Stimulated activated CD8-positive, alpha-beta memory T cell treated with anti-CD3 and anti-CD28 coated beads, Interleukin-7, amount 100 ng/mL, for 48 hours (primary cell): Measurements from ENCODE around the gene PIF1.

Experiments used
- DNase-seq, 2 donors: peaks; one replicate each; pipeline ENCODE4 v3.0.0-alpha.2; 2020; ENCODE audit warnings: low read depth in 1 of 2; ENCODE audit errors: extremely low read depth in 1 of 2

The PIF1 gene, protein sequence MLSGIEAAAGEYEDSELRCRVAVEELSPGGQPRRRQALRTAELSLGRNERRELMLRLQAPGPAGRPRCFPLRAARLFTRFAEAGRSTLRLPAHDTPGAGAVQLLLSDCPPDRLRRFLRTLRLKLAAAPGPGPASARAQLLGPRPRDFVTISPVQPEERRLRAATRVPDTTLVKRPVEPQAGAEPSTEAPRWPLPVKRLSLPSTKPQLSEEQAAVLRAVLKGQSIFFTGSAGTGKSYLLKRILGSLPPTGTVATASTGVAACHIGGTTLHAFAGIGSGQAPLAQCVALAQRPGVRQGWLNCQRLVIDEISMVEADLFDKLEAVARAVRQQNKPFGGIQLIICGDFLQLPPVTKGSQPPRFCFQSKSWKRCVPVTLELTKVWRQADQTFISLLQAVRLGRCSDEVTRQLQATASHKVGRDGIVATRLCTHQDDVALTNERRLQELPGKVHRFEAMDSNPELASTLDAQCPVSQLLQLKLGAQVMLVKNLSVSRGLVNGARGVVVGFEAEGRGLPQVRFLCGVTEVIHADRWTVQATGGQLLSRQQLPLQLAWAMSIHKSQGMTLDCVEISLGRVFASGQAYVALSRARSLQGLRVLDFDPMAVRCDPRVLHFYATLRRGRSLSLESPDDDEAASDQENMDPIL

DNA sequence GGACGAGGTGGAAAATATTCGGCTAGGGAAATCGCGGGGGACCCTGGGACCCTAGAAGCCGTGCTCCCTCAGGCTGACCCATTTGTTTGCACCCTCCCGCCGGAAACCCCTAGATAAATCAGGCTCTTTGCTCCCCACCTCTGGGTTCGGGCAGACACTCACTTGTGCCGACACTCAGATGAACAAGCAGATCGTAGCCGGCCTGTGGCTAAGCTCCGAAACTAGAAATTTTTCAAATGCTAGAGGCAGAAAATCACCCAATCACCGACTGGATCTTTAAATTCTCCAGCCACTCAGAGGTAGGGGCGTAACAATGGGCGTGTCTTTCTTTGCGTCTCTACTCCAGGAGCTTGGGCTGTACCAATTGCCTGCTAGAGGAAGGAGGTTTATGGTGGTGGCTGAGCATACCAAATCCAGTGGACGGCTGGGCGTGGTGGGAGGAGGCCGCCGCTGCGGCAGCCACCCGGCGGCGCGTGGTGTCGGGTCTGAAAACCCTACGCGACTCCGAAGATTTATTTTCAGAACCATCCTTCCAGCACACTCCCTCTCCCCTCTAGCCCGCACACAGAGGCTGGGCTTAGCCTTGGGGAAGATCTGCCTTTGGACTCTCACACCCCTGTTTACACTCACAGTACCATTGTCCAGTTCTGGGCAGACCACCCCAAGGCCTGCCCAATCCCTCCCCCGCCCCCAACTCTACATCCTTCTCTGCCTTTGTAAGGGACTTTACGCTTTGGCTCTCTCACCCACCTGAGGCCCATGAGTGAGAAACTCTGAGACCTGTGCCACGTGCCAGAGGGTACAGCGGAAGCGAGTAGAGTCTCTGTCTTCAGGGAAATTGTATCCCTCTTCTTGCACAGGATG is at the start of gene PIF1:
TSS of gene PIF1 (minus strand) at position 217 of the 864 bp plus-strand sequence. CDS start 1,312 bp downstream, outside the sequence.
- DNase-seq, result peak; percentile 70 to 92

DNA sequence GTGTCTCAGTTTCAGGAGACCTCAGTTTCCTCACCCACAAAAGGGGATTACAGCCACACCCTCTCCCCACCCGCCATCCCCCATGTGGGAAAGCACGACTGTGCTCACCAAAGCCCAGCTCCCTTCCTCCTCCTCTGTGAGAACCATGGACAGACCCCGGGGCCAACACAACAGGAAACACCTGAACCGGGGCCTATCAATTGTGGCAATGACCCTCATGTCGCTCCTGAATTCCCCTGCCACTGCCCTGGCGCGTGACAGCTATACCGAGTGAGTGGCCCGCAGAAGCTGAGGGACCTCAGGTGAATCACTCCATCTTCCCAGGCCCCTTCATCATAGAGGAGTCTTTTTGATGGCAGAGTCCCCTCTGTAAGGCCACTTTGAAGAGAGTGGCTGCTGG is 44.9 kb upstream of the PIF1 start:
- no peak for DNase-seq

DNA sequence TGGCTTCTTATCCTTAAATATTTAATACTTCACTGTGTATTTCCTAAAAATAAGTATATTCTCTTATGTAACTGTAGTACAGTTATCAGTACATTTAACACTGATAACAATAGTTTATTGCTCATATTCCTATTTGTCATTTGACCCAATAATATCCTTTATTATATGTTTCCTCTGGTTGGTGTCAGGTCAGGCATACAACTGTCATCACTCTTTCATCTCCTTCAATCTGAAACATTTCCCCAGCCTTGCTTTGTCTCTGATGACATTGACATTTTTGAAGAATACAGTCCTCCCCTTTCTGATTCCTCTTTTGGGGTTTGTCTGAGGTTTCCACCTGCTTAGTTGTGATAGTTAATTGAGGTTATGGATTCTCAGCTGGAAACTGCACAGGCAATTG is 44.1 kb upstream of the PIF1 start:
- no peak for DNase-seq

DNA sequence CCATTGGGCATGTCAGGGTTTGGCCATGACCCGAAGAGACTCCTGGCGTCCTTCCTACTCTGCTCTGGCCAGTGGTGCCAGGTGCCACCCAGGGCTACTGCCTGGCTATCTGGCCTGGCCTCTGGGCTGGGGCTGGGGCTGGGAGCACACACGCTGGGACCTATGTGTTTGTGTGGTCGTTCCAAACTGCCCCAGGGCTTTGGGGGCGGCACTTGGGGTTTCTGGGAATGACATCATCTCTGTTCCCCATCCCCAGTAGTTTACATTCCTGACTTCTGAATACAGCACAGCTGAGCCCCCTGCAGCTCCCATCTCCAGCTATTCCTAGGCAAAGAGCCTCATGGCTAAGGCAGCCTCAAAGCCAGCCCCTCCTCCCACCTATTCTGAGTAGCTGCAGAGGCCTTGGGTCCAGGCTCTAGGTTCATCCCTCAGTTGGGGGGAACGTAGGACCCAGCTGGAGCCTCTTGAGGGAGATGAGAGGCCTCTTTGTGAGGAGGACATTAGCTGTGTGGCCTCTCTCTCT is 40.6 kb upstream of the PIF1 start:
- DNase-seq, result no peak

DNA sequence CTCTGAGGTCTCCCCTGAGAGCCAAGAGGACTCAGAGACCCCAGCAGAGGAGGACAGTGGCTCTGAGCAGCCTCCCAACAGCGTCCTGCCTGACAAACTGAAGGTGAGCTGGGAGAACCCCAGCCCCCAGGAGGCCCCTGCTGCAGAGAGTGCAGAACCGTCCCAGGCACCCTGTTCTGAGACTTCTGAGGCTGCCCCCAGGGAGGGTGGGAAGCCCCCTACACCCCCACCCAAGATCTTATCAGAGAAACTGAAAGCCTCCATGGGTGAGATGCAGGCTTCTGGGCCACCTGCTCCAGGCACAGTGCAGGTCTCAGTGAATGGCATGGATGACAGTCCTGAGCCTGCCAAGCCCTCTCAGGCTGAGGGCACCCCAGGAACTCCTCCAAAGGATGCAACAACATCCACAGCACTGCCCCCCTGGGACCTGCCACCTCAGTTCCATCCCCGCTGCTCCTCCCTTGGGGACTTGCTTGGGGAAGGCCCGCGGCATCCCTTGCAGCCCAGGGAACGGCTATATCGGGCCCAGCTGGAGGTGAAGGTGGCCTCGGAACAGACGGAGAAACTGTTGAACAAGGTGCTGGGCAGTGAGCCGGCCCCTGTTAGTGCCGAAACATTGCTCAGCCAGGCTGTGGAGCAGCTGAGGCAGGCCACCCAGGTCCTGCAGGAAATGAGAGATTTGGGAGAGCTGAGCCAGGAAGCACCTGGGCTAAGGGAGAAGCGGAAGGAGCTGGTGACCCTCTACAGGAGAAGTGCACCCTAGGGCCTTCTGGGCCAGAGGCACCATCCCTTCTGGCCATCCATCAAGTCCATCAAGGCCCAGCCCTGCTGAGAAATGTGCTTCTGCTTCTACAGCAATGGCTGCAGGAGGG is 39.9 kb upstream of the PIF1 start:
- DNase-seq, result no peak

DNA sequence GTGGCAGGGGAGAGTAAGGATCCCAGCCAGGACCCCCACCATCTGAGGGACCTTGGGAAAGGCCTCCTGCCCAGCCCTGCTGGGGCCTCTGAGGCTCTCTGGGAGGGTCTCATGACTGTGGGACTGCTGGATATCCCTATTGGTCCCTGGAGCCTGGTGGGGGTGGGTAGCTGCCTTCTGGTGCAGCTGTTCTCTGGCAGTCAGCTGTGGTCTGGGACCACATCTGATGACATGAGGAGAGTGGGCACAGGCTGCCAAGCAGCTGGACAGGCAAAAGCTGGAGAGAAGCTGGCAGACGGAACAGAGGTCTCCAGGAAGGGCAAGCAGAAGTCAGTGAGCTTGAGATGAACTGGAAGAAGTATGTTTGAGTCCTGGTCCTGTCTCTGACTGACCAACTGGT is 38.6 kb upstream of the PIF1 start:
- no peak for DNase-seq

DNA sequence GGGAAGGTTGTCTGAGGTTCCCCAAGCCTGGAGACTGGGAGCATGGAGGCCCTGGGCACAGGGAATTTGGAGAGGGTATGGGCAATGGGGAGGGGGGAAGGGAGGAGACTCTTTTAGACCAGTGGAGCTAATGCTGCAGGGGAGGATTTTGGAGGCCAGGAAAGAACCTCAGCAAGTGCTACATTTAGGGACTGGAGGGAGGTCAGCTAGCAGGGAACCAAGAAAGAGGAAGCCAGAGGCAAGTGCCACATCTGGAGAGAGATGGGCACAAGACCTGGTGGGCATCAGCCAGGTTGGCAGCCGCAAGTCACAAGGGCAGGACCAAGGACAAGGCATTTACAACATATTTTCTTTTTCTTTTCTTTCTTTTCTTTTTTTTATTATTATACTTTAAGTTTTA is 37.0 kb upstream of the PIF1 start:
- no peak for DNase-seq

DNA sequence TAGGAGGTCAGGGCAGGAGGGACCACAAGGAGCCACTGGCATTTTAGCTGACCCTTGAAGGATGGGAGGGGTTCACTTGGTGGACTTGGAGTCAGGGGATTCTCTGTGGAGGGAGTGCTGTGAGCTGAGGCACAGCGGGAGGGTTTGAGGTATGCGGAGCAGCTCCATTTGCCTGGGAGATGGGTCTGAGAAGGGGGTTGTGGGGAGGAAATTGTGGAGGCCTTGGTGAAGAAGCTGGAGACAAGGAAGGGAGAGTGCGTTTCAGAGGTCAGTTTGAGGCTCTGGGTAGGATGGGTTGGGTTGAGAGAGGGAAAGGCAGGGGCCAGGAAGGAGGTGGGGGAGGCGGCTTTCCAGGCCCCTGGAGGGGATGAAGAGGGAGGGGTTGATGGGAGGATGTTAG is 36.5 kb upstream of the PIF1 start:
- no peak for DNase-seq

DNA sequence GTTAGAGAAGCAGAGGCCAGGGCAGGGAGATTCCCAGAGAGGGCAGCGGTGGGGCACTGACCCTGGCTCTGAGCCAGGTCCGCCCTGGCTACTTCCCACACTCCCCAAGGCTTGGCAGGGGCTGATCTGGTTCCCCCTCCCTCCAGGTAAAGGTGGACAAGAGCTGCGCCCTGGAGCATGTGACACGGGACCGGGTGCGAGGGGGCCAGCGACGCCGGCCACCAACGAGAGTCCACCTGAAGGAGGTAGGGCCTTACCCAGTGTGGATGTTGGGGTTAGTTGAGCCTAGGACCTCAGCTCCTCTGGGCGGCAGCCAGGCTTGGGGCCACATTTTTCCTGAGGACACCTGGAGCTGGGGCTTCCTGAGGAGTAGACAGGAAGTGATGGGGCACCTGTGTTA is 35.9 kb upstream of the PIF1 start:
- DNase-seq, result no peak

DNA sequence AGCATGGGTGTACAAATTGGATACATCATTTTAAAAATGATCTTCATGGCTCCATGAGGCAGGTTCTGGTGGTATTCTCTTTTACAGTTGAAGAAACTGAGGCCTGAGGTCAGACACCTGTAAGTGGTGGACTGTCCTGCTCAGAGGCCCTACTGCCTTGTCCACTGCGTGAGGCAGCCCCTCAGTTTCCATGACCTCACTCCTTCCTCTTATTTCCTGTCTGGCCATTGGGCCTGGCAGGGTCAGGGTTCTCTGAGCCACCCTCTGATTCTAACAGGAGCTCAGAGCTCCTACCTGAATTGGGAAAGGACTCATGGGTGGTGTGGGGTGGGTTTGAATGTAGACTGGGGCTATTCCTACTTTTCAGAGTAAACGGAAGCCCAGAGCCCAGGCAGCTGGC is 33.8 kb upstream of the PIF1 start:
- DNase-seq, result no peak

DNA sequence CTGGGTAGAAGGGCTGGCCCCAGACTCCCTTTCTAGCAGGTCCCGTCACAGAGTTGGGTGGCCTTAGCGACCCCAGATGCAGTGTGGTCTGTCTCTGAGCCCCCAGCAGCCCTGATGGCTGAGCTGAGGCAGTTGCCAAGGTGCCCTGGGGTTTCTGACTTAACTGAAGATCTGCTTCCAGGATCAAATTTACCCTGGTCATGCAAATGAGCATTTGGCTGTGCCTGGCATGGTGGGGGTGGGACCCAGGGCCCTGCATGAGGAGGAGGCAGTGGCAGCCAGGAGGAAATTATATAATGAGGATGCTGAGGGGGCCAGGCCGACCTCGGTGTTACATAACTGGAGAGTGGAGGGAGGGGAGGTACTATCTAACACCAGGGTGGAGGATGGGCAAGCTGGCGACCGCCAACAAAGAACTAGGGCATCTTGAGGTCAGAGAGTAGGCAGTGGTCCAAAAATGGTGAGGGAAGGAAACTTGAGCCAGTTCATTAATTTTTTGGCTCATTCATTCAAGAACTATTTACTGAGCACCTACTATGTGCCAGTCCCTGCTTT is 32.7 kb upstream of the PIF1 start:
- no peak for DNase-seq

DNA sequence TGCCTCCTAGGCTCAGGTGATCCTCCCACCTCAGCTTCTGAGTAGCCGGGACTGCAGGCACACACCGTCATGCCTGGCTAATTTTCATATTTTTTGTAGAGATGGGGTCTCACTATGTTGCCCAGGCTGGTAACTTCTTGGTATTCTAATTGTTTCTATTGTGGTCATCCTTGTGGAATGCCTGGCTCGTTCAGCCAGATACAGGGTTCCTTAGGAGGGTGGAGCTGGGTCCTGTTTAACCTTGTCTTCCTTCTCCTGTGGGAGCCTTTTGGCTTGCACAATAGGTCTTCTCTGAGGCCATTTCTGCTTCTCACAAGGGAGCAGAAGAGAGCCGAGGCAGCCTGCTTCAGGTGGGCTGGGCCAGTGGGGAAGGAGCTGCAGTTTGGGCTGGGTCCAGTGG is 32.0 kb upstream of the PIF1 start:
- DNase-seq, result no peak

DNA sequence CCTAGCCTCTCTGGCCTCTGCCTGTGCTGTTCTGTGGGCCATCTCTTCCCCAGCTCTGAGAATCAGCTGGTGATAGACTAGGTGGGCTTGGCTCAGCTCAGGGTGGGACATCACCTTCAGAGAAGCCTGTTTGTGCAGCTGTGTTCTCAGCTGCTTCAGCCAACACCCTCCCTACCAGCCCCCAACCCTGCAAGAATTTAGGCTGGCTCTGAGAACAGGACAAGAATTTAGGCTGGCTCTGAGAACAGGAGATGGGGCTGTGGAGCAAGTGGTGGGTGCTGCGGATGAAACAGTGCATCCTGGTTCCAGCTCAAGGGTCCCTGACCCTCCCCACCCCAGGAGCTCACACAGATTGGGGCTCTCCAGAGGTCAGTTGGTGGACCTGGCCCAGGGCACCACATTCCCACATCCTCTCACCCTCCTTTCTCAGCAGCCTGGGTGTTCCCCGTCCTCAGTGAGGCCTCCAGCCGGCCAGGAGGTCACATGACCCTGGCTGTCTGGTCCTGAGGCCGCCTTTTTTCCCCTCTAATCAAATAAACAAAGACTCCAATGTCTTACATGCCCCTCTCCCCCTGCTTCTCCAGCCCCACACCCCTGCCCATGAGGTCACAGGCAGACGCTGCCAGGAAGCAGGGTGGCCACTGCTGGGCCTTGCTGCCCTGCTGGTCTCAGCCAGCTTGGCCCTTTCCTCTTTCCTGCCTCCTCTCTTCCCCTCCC is 31.1 kb upstream of the PIF1 start:
- DNase-seq, result no peak

DNA sequence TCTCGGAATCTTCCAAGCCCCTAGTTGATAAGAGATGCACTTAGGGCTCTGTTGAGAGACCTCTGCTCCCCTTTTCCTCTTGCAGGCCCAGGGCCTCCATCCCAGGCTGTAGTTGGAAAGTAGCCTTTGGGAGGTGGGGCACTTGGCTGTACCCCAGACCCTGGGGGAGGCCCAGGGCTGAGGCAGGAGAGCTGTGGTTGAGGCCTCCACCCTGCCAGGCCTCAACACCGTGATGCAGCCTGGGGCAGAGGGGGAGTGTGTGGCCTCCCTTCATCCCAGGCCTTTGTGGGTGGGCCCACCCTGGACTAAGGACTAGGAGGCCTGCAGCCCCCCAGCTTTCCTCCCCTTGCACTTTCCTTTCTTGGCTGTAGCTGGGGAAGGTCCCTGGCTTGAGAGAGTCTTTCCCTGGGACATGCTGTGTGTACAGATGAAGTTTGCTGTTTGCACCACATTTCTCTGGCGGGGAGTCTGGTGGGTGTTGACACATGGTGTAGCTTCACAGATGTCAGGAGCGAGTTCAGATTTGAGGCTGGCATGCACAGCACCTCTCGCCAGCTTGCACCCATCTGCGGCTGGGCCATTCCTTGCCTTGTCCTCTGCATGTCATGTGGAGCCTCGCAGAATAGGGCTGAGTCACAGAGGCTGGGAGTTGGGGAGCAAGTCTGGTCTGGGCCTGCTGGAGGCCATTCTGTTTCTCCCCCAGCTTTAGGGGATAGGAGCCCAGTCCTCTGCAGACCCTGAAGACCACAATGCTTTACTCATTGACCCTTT is 29.9 kb upstream of the PIF1 start:
- no peak for DNase-seq

DNA sequence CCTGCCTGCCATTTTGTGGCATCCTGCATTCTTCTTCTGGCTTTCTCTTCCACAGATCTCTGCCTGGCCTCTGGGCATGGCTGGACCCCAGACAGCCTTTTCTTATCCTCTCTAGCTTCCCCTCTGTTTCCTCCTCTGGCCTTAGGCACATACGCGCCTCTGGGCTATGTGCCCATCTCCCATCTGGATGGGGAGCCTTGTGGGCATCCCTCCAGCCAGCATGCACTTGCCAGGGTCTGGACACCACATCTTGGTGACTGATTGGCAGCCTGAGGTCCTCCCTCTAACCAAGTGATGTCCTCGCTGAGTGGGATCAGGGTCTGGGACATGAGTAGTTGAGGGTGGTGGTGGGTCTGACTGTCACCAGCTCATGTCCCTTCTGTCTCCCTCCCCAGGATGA is 29.1 kb upstream of the PIF1 start:
- DNase-seq, result no peak

DNA sequence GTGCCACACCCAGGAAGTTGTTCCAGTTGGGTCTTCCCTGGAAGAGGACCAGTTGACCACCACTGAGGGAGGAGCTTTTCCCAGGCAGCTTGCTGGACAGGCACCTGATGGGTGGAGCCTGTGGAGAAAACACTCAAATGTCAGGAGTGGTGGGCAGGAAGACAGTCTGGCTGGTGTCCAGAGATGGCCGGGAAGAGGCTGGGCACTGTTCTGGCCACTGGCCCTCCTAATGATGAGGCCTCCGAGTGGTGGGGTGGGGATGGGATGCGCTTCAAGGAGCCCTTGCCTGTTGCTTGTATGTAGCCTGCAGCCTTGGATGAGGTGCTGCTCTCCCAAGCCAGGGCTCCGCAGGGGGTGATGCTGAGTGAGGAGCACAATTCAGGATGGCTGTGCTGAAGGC is 28.6 kb upstream of the PIF1 start:
- no peak for DNase-seq

DNA sequence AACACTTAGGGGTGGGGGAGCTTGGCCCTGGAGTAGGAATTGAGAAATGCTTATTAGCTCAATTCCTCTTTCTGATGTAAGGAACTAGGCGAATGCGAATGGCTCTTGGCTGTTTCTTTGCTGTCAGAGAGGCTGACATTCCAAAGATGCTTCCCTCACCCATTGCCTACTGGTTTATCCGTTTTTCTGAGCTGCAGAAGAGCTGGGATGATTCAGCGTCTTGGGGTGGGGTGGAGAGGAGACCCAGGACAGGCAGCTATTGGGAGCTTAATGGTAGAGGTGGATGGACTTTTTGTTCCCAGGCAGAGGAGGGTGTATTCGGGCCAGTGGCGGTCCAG is 26.0 kb upstream of the PIF1 start:
- no peak for DNase-seq

DNA sequence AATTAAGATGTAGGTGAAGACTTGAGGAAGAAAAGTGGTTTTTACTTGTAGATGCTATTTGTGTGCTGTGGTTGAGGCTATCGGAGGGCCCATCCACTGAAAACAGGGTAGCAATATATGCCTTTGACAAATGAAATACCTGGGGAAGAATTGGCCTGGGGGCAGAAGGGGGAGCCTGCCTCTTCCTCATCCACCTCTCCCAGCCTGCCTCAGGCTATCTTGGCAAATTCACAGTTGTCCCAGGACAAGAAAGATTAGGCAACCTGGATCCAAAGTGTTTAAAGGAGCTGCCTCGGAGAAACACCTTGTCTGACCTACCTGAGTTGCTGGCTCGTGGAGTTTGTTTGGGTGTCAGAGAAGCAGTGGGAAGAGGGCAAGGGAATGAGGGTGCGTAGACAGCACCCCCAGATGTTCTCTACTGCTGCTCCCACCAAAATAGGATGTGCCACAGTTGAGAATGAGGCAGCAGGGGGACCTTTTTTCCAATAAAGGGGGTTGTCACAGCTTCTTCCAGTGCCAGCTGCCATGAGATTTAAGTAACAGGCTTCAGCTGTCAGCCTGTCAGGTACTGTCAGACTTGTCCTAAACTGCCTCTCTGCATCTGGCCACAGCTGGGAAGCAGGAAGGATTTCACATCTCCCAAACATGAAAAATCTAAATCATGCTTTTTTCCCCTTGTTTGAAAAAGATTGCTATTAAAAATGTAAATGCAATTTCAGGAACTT is 25.5 kb upstream of the PIF1 start:
- DNase-seq, result no peak
